Activated naive CD4-positive, alpha-beta T cell treated with anti-CD3 and anti-CD28 coated beads for 36 hours (primary cell): Measurements from ENCODE around the gene SRGAP3. TPM values are rescaled to one million over a fixed set of nuclear protein-coding genes. Genes with fewer than 3 reads are reported as not detected.

Experiments used
- CTCF ChIA-PET: fragments of 350-600 bp; sonication (Branson Sonifier 250); formaldehyde crosslinking; loops from one replicate; lab custom pipeline; 2021; ENCODE audit warnings: antibody characterized with exemption; lab: Charles Lee
- DNase-seq: peaks from one replicate; pipeline ENCODE4 v3.0.0-alpha.2; 2020
- H3K27ac Mint-ChIP-seq: one replicate; pipeline ENCODE4 v1.8.0; 2021; ENCODE audit warnings: mild to moderate bottlenecking, mixed read lengths
- H3K27me3 Mint-ChIP-seq: one replicate; pipeline ENCODE4 v1.8.0; 2021; ENCODE audit warnings: low read depth, mixed read lengths
- H3K36me3 Mint-ChIP-seq: one replicate; pipeline ENCODE4 v1.8.0; 2021; ENCODE audit warnings: low read depth, mixed read lengths
- H3K4me1 Mint-ChIP-seq: one replicate; pipeline ENCODE4 v1.8.0; 2021; ENCODE audit warnings: low read depth, mixed read lengths
- H3K4me3 Mint-ChIP-seq: one replicate; pipeline ENCODE4 v1.8.0; 2021; ENCODE audit warnings: mild to moderate bottlenecking, moderate library complexity, mixed read lengths
- H3K9me3 Mint-ChIP-seq: one replicate; pipeline ENCODE4 v1.8.0; 2021; ENCODE audit warnings: mixed read lengths
- intact Hi-C: fragments of 100-400 bp; cut with micrococcal nuclease; formaldehyde crosslinking; loops from one replicate; pipeline ENCODE4 v1.15.1; 2023
- total RNA-seq, 2 experiments: library from RNA; stranded (reverse); gene quantifications; one replicate each; pipeline ENCODE4 v1.2.3, GENCODE V29; 2021

Gene SRGAP3
- total RNA-seq, 2 experiments from 2014 or later: 2.4 to 2.5 TPM

GRCh38 chr3:9179826-9180763 lies 69.4 kb downstream of the SRGAP3 start:
- no peaks in the 10 kb centered on the region for H3K9me3 Mint-ChIP-seq
- H3K4me1 Mint-ChIP-seq: peaks cover 19% of the 10 kb centered on the region
- CTCF ChIA-PET: interaction anchor here (0.9 kb wide), 1 partner anchor 45 kb away, joined by 3 read pairs; no protein-coding TSS in a partner anchor
- peak overlapping the region; percentile 54 for H3K27ac Mint-ChIP-seq
- peak; percentile 57 for DNase-seq
- no peaks in the 10 kb centered on the region for H3K36me3 Mint-ChIP-seq
- intact Hi-C loops: loop anchor here (1.0 to 5.0 kb wide), 3 partner anchors 12 to 413 kb away; partner anchors contain the start of genes OXTR and RAD18
- H3K4me3 Mint-ChIP-seq: peak overlapping the region; percentile 58
- no peaks in the 10 kb centered on the region for H3K27me3 Mint-ChIP-seq

DNA sequence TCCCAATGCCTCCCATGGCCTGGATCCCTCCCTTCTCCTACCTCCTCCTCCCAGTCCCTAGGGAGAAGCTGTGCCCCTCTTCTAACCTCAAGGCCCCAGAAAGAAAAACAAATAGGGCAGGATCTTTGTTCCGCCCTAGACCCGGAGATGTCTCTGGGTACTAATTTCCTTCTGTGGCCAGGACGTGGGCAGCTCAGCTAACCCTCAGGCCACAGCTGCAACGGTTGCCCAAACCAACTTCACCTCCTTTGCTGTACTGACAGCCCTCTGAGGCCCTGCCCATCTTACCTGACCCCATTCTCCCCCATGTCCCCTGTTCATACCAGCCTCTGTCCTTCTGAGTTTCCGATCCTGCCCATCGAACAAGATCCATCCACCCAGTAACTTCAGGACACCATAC lies 70.7 kb downstream of the SRGAP3 start:
- no peaks in the 10 kb centered on the region for H3K27me3 Mint-ChIP-seq
- DNase-seq: no peak
- no peak overlapping the region for H3K27ac Mint-ChIP-seq
- intact Hi-C loops: no loop called here
- no peak overlapping the region for H3K4me3 Mint-ChIP-seq
- CTCF ChIA-PET: no interaction called here
- no peaks in the 10 kb centered on the region for H3K9me3 Mint-ChIP-seq
- no peaks in the 10 kb centered on the region for H3K36me3 Mint-ChIP-seq
- H3K4me1 Mint-ChIP-seq: peaks cover 19% of the 10 kb centered on the region

- DNase-seq: no peak
- CTCF ChIA-PET: interaction anchor here (0.7 kb wide), 1 partner anchor 687 kb away, joined by 3 read pairs; no protein-coding TSS in a partner anchor
- H3K36me3 Mint-ChIP-seq: no peaks in the 10 kb centered on the region
- peaks cover 13% of the 10 kb centered on the region for H3K4me1 Mint-ChIP-seq
- H3K27ac Mint-ChIP-seq: no peak overlapping the region
- intact Hi-C loops: no loop called here
- H3K4me3 Mint-ChIP-seq: no peak overlapping the region
- H3K9me3 Mint-ChIP-seq: no peaks in the 10 kb centered on the region
- H3K27me3 Mint-ChIP-seq: no peaks in the 10 kb centered on the region
These were observed 74.0 kb downstream of the SRGAP3 start for GRCh38 chr3:9175421-9175820.

GRCh38 chr3:9173445-9173844 lies 76.0 kb downstream of the SRGAP3 start:
- Mint-ChIP-seq H3K36me3 (no peaks in the 10 kb centered on the region), H3K4me1 (peaks cover 4% of the 10 kb centered on the region), H3K9me3 (no peaks in the 10 kb centered on the region), H3K27ac (no peak overlapping the region), H3K27me3 (no peaks in the 10 kb centered on the region), H3K4me3 (no peak overlapping the region)
- no peak for DNase-seq
- CTCF ChIA-PET: no interaction called here
- intact Hi-C loops: no loop called here

- intact Hi-C loops: no loop called here
These were observed 76.6 kb downstream of the SRGAP3 start for GRCh38 chr3:9172851-9173321.

DNA sequence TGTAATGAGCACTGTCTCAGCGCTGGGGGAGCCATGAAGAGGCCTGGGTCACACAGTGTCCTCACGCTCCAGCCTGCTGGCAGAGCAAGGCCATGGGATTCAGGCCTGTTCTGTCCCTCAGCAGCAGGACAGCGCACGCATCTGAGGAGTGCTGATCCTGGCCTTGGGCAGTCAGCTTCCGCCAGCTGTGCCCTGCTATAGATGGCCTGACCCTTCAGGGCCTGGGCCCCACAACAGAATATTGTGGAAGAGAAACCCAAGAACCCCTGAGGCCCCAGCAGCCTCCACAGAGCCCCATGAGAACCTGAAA lies 78.6 kb downstream of the SRGAP3 start:
- intact Hi-C loops: no loop called here
- no peaks in the 10 kb centered on the region for H3K36me3 Mint-ChIP-seq
- H3K4me3 Mint-ChIP-seq: no peak overlapping the region
- H3K27me3 Mint-ChIP-seq: no peaks in the 10 kb centered on the region
- peaks cover 4% of the 10 kb centered on the region for H3K4me1 Mint-ChIP-seq
- H3K9me3 Mint-ChIP-seq: no peaks in the 10 kb centered on the region
- no peak for DNase-seq
- no peak overlapping the region for H3K27ac Mint-ChIP-seq
- CTCF ChIA-PET: no interaction called here

More at GRCh38 chr3:9172851-9173321, 76.6 kb downstream of the SRGAP3 start:
- Mint-ChIP-seq H3K36me3 (no peaks in the 10 kb centered on the region), H3K9me3 (no peaks in the 10 kb centered on the region), H3K4me1 (peaks cover 4% of the 10 kb centered on the region), H3K27me3 (no peaks in the 10 kb centered on the region), H3K27ac (no peak overlapping the region), H3K4me3 (no peak overlapping the region)
- CTCF ChIA-PET: no interaction called here
- DNase-seq: no peak

DNA sequence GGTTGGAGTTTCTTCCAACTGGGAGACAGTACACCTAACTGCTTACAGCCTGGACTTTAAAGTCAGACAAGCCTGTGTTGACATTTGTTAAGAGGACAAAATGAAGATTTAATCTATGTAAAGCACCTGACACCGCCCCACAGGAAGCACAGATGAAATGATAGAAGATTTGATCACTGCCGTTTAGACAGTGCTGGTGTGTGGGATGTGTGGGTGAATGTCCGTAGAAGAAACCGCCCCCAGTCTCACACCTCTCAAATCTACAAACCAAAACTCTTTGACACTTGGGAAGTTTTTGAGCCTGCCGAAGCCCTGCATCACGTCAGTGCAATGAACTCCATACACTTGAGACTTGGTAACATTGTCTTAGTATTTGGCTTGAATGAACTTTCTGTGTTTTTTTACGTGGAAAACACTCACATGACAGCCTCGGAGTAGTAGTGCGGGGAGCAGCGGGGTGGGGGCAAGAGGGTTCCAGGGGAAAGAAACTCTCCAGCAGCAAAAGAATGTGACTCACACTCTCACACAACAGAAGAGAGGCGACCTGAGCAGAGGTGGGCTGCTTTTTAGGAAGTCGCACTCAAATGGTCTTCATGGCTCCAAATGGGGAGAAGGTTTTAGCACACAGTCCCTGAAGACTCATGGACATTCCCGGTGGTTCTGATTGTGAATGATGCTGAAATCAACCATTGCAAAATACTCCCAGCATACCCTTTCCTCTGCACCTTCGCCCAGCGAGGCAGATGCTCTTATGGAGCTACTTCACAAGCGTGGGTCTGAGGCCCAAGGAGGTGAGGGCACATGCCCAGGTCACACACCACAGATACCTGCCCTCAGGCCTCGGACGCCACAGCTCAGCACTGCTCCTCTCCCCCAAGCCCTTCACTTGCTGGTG lies 79.2 kb downstream of the SRGAP3 start:
- DNase-seq: peak; percentile 51
- Mint-ChIP-seq H3K4me1 (peaks cover 4% of the 10 kb centered on the region), H3K9me3 (no peaks in the 10 kb centered on the region), H3K36me3 (no peaks in the 10 kb centered on the region), H3K27me3 (no peaks in the 10 kb centered on the region), H3K27ac (no peak overlapping the region), H3K4me3 (no peak overlapping the region)
- CTCF ChIA-PET: no interaction called here
- intact Hi-C loops: loop anchor here (2.0 to 5.0 kb wide), 3 partner anchors 79 to 227 kb away; partner anchors contain the start of genes SETD5 and SRGAP3

- DNase-seq: no peak
- Mint-ChIP-seq H3K36me3 (no peaks in the 10 kb centered on the region), H3K9me3 (no peaks in the 10 kb centered on the region), H3K27ac (peak overlapping the region; percentile 44), H3K4me3 (no peak overlapping the region), H3K27me3 (no peaks in the 10 kb centered on the region), H3K4me1 (peaks cover 4% of the 10 kb centered on the region)
- intact Hi-C loops: loop anchor here (2.0 to 5.0 kb wide), 3 partner anchors 79 to 228 kb away; partner anchors contain the start of genes SETD5 and SRGAP3
- CTCF ChIA-PET: no interaction called here
These were observed 80.1 kb downstream of the SRGAP3 start for GRCh38 chr3:9169326-9169725.

- Mint-ChIP-seq H3K27ac (peak overlapping the region; percentile 17), H3K4me3 (no peak overlapping the region), H3K36me3 (no peaks in the 10 kb centered on the region), H3K27me3 (no peaks in the 10 kb centered on the region), H3K9me3 (no peaks in the 10 kb centered on the region), H3K4me1 (peaks cover 4% of the 10 kb centered on the region)
- CTCF ChIA-PET: no interaction called here
- intact Hi-C loops: loop anchor here (1.0 to 5.0 kb wide), 8 partner anchors 12 to 229 kb away; partner anchors contain the start of genes SETD5 and SRGAP3
- peak; percentile 85 for DNase-seq
These were observed 81.2 kb downstream of the SRGAP3 start for GRCh38 chr3:9168241-9168741.

GRCh38 chr3:9167222-9167621 lies 82.2 kb downstream of the SRGAP3 start:
- CTCF ChIA-PET: no interaction called here
- Mint-ChIP-seq H3K4me1 (peaks cover 4% of the 10 kb centered on the region), H3K27me3 (no peaks in the 10 kb centered on the region), H3K36me3 (no peaks in the 10 kb centered on the region), H3K9me3 (no peaks in the 10 kb centered on the region), H3K27ac (no peak overlapping the region), H3K4me3 (no peak overlapping the region)
- no peak for DNase-seq
- intact Hi-C loops: loop anchor here (5.0 kb wide), 2 partner anchors 85 to 230 kb away; partner anchors contain the start of gene SETD5

GRCh38 chr3:9165421-9165820 lies 84.0 kb downstream of the SRGAP3 start:
- no peaks in the 10 kb centered on the region for H3K4me1 Mint-ChIP-seq
- no peaks in the 10 kb centered on the region for H3K9me3 Mint-ChIP-seq
- intact Hi-C loops: loop anchor here (5.0 kb wide), 2 partner anchors 83 to 232 kb away; partner anchors contain the start of gene SETD5
- H3K27me3 Mint-ChIP-seq: no peaks in the 10 kb centered on the region
- H3K36me3 Mint-ChIP-seq: no peaks in the 10 kb centered on the region
- CTCF ChIA-PET: no interaction called here
- no peak overlapping the region for H3K27ac Mint-ChIP-seq
- DNase-seq: no peak
- no peak overlapping the region for H3K4me3 Mint-ChIP-seq

DNA sequence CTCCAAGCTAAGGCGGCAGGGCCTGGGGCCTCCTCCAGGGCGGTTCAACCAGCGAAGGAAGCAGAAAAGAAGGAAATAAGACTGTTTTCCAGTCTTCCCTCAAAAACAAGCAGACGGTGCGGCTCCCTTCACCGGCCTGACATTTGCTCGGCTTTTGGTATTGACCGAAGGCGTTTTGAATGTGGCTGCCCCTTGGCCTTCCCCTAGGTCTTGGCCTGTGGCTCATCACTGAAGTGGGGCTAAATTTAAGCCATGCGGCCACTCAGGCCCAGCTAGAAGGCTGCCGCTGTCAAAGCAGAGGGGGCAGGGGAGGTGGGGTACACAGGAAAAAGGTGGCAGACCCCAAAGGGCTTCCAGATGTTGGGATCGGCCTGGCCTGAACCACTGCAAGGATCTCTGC lies 86.2 kb downstream of the SRGAP3 start:
- H3K36me3 Mint-ChIP-seq: no peaks in the 10 kb centered on the region

More for the DNA sequence above, 86.2 kb downstream of the SRGAP3 start:
- Mint-ChIP-seq H3K27me3 (no peaks in the 10 kb centered on the region), H3K9me3 (no peaks in the 10 kb centered on the region), H3K4me3 (no peak overlapping the region), H3K4me1 (no peaks in the 10 kb centered on the region), H3K27ac (no peak overlapping the region)
- no peak for DNase-seq
- CTCF ChIA-PET: no interaction called here
- intact Hi-C loops: no loop called here
